SH-SY5Y (cell line): ENCODE data around the gene DPH6.

Experiments
- GATA2 ChIP-seq: IDR thresholded peaks from 2 replicates; pipeline ENCODE4 v1.6.1; 2011; ENCODE audit warnings: mild to moderate bottlenecking, low read depth, low read length
- GATA3 ChIP-seq: IDR thresholded peaks from 2 replicates; pipeline ENCODE4 v1.6.1; 2011; ENCODE audit warnings: low read depth, mild to moderate bottlenecking, low read length, moderate library complexity

- TF ChIP-seq GATA2: no peak
- TF ChIP-seq GATA3: no peak
Observed at GRCh38 chr15:35557544-35557943, 11.6 kb upstream of the DPH6 start.
